ENCODE data around the gene FBLN2.

Gene FBLN2

GRCh38 chr3:13546667-13547171 is 2.2 kb upstream of the FBLN2 start:
- TF ChIP-seq, protein P1, sequence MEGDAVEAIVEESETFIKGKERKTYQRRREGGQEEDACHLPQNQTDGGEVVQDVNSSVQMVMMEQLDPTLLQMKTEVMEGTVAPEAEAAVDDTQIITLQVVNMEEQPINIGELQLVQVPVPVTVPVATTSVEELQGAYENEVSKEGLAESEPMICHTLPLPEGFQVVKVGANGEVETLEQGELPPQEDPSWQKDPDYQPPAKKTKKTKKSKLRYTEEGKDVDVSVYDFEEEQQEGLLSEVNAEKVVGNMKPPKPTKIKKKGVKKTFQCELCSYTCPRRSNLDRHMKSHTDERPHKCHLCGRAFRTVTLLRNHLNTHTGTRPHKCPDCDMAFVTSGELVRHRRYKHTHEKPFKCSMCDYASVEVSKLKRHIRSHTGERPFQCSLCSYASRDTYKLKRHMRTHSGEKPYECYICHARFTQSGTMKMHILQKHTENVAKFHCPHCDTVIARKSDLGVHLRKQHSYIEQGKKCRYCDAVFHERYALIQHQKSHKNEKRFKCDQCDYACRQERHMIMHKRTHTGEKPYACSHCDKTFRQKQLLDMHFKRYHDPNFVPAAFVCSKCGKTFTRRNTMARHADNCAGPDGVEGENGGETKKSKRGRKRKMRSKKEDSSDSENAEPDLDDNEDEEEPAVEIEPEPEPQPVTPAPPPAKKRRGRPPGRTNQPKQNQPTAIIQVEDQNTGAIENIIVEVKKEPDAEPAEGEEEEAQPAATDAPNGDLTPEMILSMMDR (conservative IDR thresholded peaks at IDR 0.05): no peak
- no peak overlapping the region for H3K27ac ChIP-seq

- H3K27ac ChIP-seq: peak overlapping the region; percentile 70; the same call in 1 of the 2 replicates
- TF ChIP-seq, protein P1 (conservative IDR thresholded peaks at IDR 0.05): no peak
These were observed 1.1 kb upstream of the FBLN2 start for GRCh38 chr3:13547591-13548371.

- H3K27ac ChIP-seq: peak overlapping the region; percentile 70; the same call in 1 of the 2 replicates
- TF ChIP-seq, protein P1 (conservative IDR thresholded peaks at IDR 0.05): no peak
These were observed 898 bp downstream of the FBLN2 start for GRCh38 chr3:13549623-13550422.

DNA sequence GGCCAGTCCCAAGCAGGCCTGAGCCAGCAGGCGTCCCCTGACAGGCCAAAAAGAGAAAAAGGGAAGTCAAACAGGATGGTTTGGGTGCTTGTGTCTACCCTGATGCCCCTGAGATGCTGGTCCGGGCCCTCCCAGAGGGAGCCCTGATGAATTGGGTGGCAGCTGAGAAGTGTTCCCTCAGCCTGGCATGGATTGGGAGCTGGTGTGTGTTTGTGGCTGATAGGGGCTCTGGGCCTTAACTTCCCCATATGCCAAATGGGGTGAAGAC is 1.4 kb downstream of the FBLN2 start:
- TF ChIP-seq, protein P1 (conservative IDR thresholded peaks at IDR 0.05): no peak
- peak overlapping the region; percentile 70; the same call in 1 of the 2 replicates for H3K27ac ChIP-seq

GRCh38 chr3:13550791-13551360 is 2.0 kb downstream of the FBLN2 start:
- peak overlapping the region; percentile 70; the same call in 1 of the 2 replicates for H3K27ac ChIP-seq
- TF ChIP-seq, protein P1 (conservative IDR thresholded peaks at IDR 0.05): no peak

DNA sequence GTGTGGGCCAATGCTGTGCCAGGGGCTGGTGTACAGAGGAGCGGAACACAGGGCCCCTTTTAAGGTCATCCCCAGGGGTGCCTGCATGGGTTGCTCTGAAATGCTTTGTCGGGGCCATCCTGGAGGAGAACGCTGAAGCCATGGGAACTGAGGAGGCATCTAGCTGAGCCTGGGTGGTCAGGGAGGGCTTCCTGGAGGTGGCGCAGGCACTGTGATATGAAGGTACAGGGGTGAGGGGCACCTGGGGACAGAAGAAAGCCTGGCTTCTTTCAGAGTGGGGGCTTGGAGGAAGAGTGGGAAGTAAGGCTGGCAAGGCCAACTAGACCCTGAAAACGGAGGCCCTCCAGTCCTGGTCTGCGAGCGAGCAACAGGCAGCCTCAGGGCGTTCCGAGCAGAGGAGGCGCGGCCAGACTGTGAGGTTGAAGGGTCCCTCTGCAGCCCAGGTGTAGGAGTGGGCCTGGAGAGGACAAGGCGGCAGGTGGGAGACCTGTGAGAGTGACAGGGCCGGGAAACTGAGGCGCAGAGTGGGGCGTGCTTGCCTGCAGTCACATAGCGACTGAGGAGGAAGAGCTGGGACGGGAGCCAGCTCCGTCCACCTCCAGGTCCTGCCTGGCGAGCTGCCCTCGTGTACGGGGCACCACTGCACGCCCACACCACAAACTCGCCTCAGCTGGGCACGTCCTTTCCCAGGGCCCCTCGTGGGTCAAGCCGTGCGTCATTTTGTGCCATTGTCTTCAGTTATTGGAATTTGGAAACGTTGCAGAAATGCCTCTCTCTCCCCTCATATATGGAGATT is 4.1 kb downstream of the FBLN2 start:
- TF ChIP-seq, protein P1 (conservative IDR thresholded peaks at IDR 0.05): no peak
- peak overlapping the region; percentile 19; the same call in 1 of the 2 replicates for H3K27ac ChIP-seq

Measured in VCaP (cell line).